Gastrocnemius medialis (tissue), 4 donors: Measurements from ENCODE around the gene ACYP2. TPM values are rescaled to one million over a fixed set of nuclear protein-coding genes. Genes with fewer than 3 reads are reported as not detected.
"Not testable (repeated sequence)": the region's sequence is repeated elsewhere in the genome, so short reads cannot be mapped to it uniquely, and the experiment has no call there.

Experiments used
- ATAC-seq, 2 donors: fragments of 150-250 bp; one replicate each; pipeline ENCODE4 v1.9.1; 2016
- DNase-seq, 2 donors: peaks; one replicate each; pipeline ENCODE4 v3.0.0-alpha.2; 2019
- H3K27ac ChIP-seq, 4 donors: fragments of 200-600 bp; sonication (generic); 1 replicate in 1 of 4; 2 replicates in 3 of 4; pipeline ENCODE4 v1.5.1; 2016 to 2018; ENCODE audit warnings: mild to moderate bottlenecking in 2 of 4, moderate library complexity in 1 of 4
- H3K27me3 ChIP-seq, 3 donors: fragments of 200-600 bp; sonication (generic) in 2 of 3; 1 replicate in 1 of 3; 2 replicates in 2 of 3; pipeline versions ENCODE4 v1.5.1 to v1.6.0; 2016 to 2019; ENCODE audit warnings: mild to moderate bottlenecking in 1 of 3, moderate library complexity in 1 of 3
- H3K36me3 ChIP-seq, 2 donors: fragments of 200-600 bp; sonication (generic) in 1 of 2; one replicate each; pipeline ENCODE4 v1.5.1; 2017 to 2018
- H3K4me1 ChIP-seq, 2 donors: fragments of 200-600 bp; sonication (generic) in 1 of 2; one replicate each; pipeline ENCODE4 v1.5.1; 2016 to 2017; ENCODE audit warnings: mild to moderate bottlenecking in 2 of 2
- H3K4me3 ChIP-seq, 4 donors: fragments of 200-600 bp; sonication (generic) in 3 of 4; 1 replicate in 1 of 4; 2 replicates in 3 of 4; pipeline ENCODE4 v1.5.1; 2016 to 2019; ENCODE audit warnings: mild to moderate bottlenecking in 2 of 4
- H3K9me3 ChIP-seq, 3 donors: fragments of 200-600 bp; sonication (generic) in 2 of 3; 1 replicate in 1 of 3; 2 replicates in 2 of 3; pipeline ENCODE4 v1.5.1; 2016 to 2019
- CTCF ChIP-seq, 5 experiments: fragments of 450-650 bp in 3 of 5; fragments of 200-600 bp in 2 of 5; sonication (generic) in 2 of 5; IDR thresholded peaks in 4 of 5; conservative IDR thresholded peaks in 1 of 5; 1 replicate in 4 of 5; 2 replicates in 1 of 5; pipeline ENCODE4 v1.5.1; 2016 to 2019; ENCODE audit warnings: antibody characterized with exemption in 5 of 5, mild to moderate bottlenecking in 3 of 5, moderate library complexity in 3 of 5
- POLR2A ChIP-seq, 2 donors: fragments of 450-650 bp; IDR thresholded peaks; one replicate each; pipeline ENCODE4 v1.6.1; 2017; ENCODE audit warnings: antibody characterized with exemption in 2 of 2, mild to moderate bottlenecking in 2 of 2, moderate library complexity in 2 of 2
- in situ Hi-C, 4 donors: fragments of 200-750 bp; cut with MboI; loops; one replicate each; pipeline versions ENCODE4 v1.15.0 to v1.8.0; 2017; ENCODE audit warnings: low sequenced_read_pairs in 4 of 4
- intact Hi-C: fragments of 100-400 bp; cut with DNase I; formaldehyde crosslinking; loops from one replicate; pipeline ENCODE4 v1.15.1; 2023; ENCODE audit warnings: low total_unique reads
- total RNA-seq, 4 donors: library from RNA; depleted of rRNA; stranded (reverse); fragments of >200 nt; gene quantifications; one replicate each; pipeline versions ENCODE4 v1.1.0 to v1.2.3, GENCODE V29; 2016

The ACYP2 gene
- total RNA-seq, 4 donors from 2014 or later: 52.9 to 121 (median 107) TPM

GRCh38 chr2:54310961-54311360, 195.5 kb downstream of the ACYP2 start:
- H3K27me3 ChIP-seq: no peaks in the 10 kb centered on the region
- intact Hi-C loops (no loop called here), in situ Hi-C loops (no loop called here)
- no peaks in the 10 kb centered on the region for H3K36me3 ChIP-seq
- no peak overlapping the region for H3K27ac ChIP-seq
- no peak for DNase-seq
- H3K4me3 ChIP-seq: no peak overlapping the region
- no peak for TF ChIP-seq CTCF (IDR thresholded peaks at IDR 0.05 in 4 of 5, conservative IDR thresholded peaks at IDR 0.05 in 1 of 5)
- no peak for TF ChIP-seq POLR2A (IDR thresholded peaks at IDR 0.05)
- H3K4me1 ChIP-seq: no peaks in the 10 kb centered on the region
- ATAC-seq: no peak
- no peaks in the 10 kb centered on the region for H3K9me3 ChIP-seq

DNA sequence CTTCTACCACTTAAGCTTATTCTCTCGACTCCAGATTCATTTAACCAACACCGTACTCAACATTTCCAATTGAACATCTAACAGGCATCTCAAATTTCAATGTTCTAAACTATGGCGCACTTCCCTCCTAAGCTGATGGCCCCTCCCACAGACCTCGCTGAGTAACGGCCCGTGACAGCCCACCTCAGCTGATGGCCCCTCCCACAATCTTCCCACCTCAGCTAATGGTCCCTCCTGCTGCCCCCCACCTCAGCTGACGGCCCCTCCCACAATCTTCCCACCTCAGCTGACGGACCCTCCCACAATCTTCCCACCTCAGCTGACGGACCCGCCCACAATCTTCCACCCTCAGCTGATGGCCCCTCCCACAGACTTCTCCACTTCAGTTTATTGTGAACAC, 197.7 kb downstream of the ACYP2 start:
- DNase-seq (no peak), ATAC-seq (no peak)
- H3K4me3 ChIP-seq: no peak overlapping the region
- H3K9me3 ChIP-seq: no peaks in the 10 kb centered on the region
- no peak overlapping the region for H3K27ac ChIP-seq
- no peaks in the 10 kb centered on the region for H3K36me3 ChIP-seq
- intact Hi-C loops: no loop called here
- no peak for TF ChIP-seq POLR2A (IDR thresholded peaks at IDR 0.05)
- no peak for TF ChIP-seq CTCF (IDR thresholded peaks at IDR 0.05 in 4 of 5, conservative IDR thresholded peaks at IDR 0.05 in 1 of 5)
- in situ Hi-C loops: no loop called here
- no peaks in the 10 kb centered on the region for H3K4me1 ChIP-seq
- H3K27me3 ChIP-seq: no peaks in the 10 kb centered on the region

DNA sequence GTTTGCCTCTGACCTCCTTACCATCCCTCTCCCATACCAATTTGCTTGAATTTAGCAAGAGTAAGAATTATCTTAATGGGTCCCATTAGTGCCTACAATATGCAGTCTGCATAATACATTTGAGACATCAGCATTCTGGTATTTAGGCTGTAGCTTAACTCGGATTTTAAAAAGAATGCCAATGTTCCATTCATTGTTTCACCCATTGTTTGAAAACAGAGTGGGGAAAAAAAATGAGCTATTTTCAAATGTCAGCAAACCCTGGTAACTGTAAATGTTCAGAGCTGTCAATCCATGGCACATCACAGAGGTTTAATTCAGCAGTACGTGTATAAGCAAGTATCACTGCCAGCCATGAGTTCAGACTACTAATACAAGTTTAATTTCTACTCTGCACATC, 202.6 kb downstream of the ACYP2 start:
- intact Hi-C loops (no loop called here), in situ Hi-C loops (no loop called here)
- no peaks in the 10 kb centered on the region for H3K4me1 ChIP-seq
- no peaks in the 10 kb centered on the region for H3K36me3 ChIP-seq
- no peaks in the 10 kb centered on the region for H3K27me3 ChIP-seq
- no peaks in the 10 kb centered on the region for H3K9me3 ChIP-seq
- no peak overlapping the region for H3K27ac ChIP-seq
- DNase-seq (no peak), ATAC-seq (no peak)
- no peak overlapping the region for H3K4me3 ChIP-seq
- TF ChIP-seq POLR2A (IDR thresholded peaks at IDR 0.05) (no peak), CTCF (IDR thresholded peaks at IDR 0.05 in 4 of 5, conservative IDR thresholded peaks at IDR 0.05 in 1 of 5) (no peak)

GRCh38 chr2:54318821-54319220, 203.4 kb downstream of the ACYP2 start:
- no peaks in the 10 kb centered on the region for H3K36me3 ChIP-seq
- ATAC-seq: no peak
- no peaks in the 10 kb centered on the region for H3K27me3 ChIP-seq
- H3K9me3 ChIP-seq: no peaks in the 10 kb centered on the region
- no peaks in the 10 kb centered on the region for H3K4me1 ChIP-seq
- no peak overlapping the region for H3K27ac ChIP-seq
- no peak for DNase-seq
- intact Hi-C loops (no loop called here), in situ Hi-C loops (no loop called here)
- no peak for TF ChIP-seq CTCF (IDR thresholded peaks at IDR 0.05 in 4 of 5, conservative IDR thresholded peaks at IDR 0.05 in 1 of 5)
- TF ChIP-seq POLR2A (IDR thresholded peaks at IDR 0.05): no peak
- H3K4me3 ChIP-seq: no peak overlapping the region

DNA sequence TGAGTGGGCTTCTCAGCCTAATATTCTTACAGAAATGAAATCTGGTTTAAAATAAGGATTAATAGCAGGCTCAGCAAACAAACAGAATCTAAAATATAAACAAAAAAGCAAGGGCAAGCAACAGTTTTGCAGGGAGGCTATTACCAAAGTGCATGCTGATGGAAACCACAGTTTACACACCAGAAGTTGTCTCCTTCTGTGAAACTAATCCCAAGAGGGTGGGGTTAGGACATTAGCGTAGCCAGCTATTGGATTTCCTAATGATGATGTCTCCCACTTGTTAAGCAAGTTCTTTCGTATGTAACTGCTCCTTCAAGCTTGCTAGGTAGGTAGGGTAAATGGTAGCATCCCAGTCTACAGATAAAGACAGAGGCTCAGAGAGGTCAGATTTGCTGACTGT, 205.6 kb downstream of the ACYP2 start:
- Histone ChIP-seq H3K36me3 (no peaks in the 10 kb centered on the region), H3K27me3 (no peaks in the 10 kb centered on the region), H3K27ac (no peak overlapping the region), H3K9me3 (no peaks in the 10 kb centered on the region), H3K4me1 (no peaks in the 10 kb centered on the region), H3K4me3 (no peak overlapping the region)
- ATAC-seq: peak; percentile 41 to 70
- DNase-seq: no peak
- TF ChIP-seq POLR2A (IDR thresholded peaks at IDR 0.05): no peak
- TF ChIP-seq CTCF (IDR thresholded peaks at IDR 0.05 in 4 of 5, conservative IDR thresholded peaks at IDR 0.05 in 1 of 5): no peak
- intact Hi-C loops: no loop called here
- in situ Hi-C loops: no loop called here

DNA sequence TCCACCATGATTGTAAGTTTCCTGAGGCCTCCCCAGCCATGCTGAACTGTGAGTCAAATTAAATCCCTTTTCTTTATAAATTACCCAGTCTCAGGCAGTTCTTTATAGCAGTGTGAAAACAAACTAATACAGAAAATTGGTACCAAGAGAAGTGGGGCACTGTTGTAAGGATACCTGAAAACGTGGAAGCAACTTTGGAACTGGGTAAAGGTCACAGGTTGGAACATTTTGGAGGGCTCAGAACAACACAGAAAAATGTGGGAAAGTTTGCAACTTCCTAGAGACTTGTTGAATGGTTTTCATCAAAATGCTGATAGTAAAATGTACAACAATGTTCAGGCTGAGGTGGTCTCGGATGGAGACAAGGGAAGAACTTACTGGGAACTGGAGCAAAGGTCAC, 209.1 kb downstream of the ACYP2 start:
- in situ Hi-C loops, intact Hi-C loops: not testable (repeated sequence)

More for the DNA sequence above, 209.1 kb downstream of the ACYP2 start:
- not testable (repeated sequence) for DNase-seq, ATAC-seq, H3K4me1 ChIP-seq, H3K27me3 ChIP-seq, H3K4me3 ChIP-seq, H3K27ac ChIP-seq, H3K9me3 ChIP-seq, H3K36me3 ChIP-seq
